MCF 10A (cell line): ENCODE data around the gene DUSP9. TPM values are rescaled to one million over a fixed set of nuclear protein-coding genes. Genes with fewer than 3 reads are reported as not detected.

Experiments
- BruUV-seq: library from RNA; stranded (reverse); fragments of 400-500 nt; replicated peaks from 2 replicates; lab custom pipeline; 2021; lab: Mats Ljungman, UMichigan
- CTCF ChIA-PET: fragments of 300-600 bp; sonication (Branson Sonifier 250); formaldehyde crosslinking; extraction: SDS; loops from one replicate; lab custom pipeline; 2021; ENCODE audit warnings: antibody characterized with exemption, inconsistent platforms; lab: Yijun Ruan, JAX
- POLR2A ChIA-PET: fragments of 300-600, 350-650 bp; sonication (Branson Sonifier 250); formaldehyde crosslinking; extraction: SDS; loops from one replicate; lab custom pipeline; 2020; ENCODE audit warnings: antibody characterized with exemption, inconsistent platforms; lab: Yijun Ruan, JAX
- DNase-seq: peaks from one replicate; pipeline ENCODE4 v3.0.0-alpha.2; 2018; ENCODE audit not compliant: unreplicated experiment
- H3K27ac Mint-ChIP-seq: one replicate; pipeline ENCODE4 v1.8.0; 2022; ENCODE audit warnings: mild to moderate bottlenecking, low read depth, mixed read lengths; ENCODE audit not compliant: unreplicated experiment
- H3K27me3 Mint-ChIP-seq: one replicate; pipeline ENCODE4 v1.8.0; 2022; ENCODE audit warnings: mixed read lengths; ENCODE audit not compliant: insufficient read depth, unreplicated experiment
- H3K36me3 Mint-ChIP-seq: one replicate; pipeline ENCODE4 v1.8.0; 2022; ENCODE audit warnings: mild to moderate bottlenecking, moderate library complexity, mixed read lengths; ENCODE audit not compliant: insufficient read depth, unreplicated experiment
- H3K4me1 Mint-ChIP-seq: one replicate; pipeline ENCODE4 v1.8.0; 2022; ENCODE audit warnings: mixed read lengths; ENCODE audit not compliant: insufficient read depth, unreplicated experiment
- H3K4me3 Mint-ChIP-seq: one replicate; pipeline ENCODE4 v1.8.0; 2022; ENCODE audit warnings: mild to moderate bottlenecking, moderate library complexity, mixed read lengths; ENCODE audit not compliant: unreplicated experiment
- H3K9me3 Mint-ChIP-seq: one replicate; pipeline ENCODE4 v1.8.0; 2022; ENCODE audit warnings: mixed read lengths; ENCODE audit not compliant: unreplicated experiment
- CTCF ChIP-seq: fragments of 200-600 bp; IDR thresholded peaks from one replicate; pipeline ENCODE4 v1.8.0; 2022; ENCODE audit warnings: antibody characterized with exemption, mild to moderate bottlenecking; ENCODE audit not compliant: unreplicated experiment
- intact Hi-C: fragments of 100-400 bp; cut with micrococcal nuclease; formaldehyde crosslinking; loops from 2 replicates; pipeline ENCODE4 v1.14.1; 2022
- total RNA-seq: library from RNA; stranded (reverse); gene quantifications from 2 replicates; pipeline ENCODE4 v1.2.3, GENCODE V29; 2022

DUSP9 gene
- total RNA-seq, 1 experiment from 2014 or later, result not detected

DNA sequence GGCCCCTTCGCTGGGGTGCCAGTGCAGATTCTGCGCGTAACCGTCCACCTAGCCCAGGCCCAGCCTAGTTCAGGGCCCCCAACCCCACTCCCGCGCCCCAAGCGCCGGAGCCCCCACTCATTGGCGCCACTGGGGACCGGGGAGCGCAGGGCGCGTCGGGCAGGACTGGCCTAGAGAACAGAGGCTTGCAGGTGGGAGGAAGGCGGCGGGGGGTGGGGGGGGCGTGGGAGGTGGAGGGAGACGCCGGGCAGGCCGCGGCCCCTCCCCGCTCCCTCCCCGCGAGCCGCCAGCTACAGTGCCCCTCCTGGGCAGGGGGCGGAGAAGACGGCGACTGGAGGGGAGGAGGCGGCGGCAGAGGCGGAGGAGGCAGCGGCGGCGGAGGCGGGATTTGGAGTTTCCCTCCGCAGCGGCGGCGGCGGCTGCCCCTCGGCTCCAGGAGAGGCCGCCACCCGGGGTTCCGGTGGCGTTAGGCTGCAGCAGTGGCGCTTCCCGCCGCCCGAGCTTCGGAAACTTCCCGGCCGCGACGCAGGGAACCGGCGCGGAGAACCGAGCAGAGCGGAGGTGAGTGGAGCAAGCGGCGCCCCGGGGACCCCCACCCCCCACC is 4.8 kb upstream of the DUSP9 start:
- intact Hi-C loops, result no loop called here
- no TSS peak for BruUV-seq
- H3K27me3 Mint-ChIP-seq, result peaks cover 11% of the 10 kb centered on the region
- POLR2A ChIA-PET, result no interaction called here
- no peak overlapping the region for H3K4me3 Mint-ChIP-seq
- DNase-seq, result no peak
- H3K4me1 Mint-ChIP-seq, result peaks cover 6% of the 10 kb centered on the region
- no peak overlapping the region for H3K27ac Mint-ChIP-seq
- CTCF ChIA-PET, result interaction anchor here (1.1 kb wide), 1 partner anchor 10 kb away, joined by 4 read pairs; no protein-coding TSS in a partner anchor
- H3K9me3 Mint-ChIP-seq, result no peaks in the 10 kb centered on the region
- no peak for TF ChIP-seq CTCF
- H3K36me3 Mint-ChIP-seq, result no peaks in the 10 kb centered on the region

GRCh38 chrX:153642655-153643430 is 4.2 kb upstream of the DUSP9 start:
- Mint-ChIP-seq H3K9me3 (no peaks in the 10 kb centered on the region), H3K27ac (no peak overlapping the region), H3K4me3 (peak overlapping the region; percentile 48), H3K36me3 (no peaks in the 10 kb centered on the region), H3K4me1 (peaks cover 6% of the 10 kb centered on the region), H3K27me3 (peaks cover 11% of the 10 kb centered on the region)
- DNase-seq, result no peak
- ChIA-PET POLR2A (interaction anchor here (0.7 kb wide), 1 partner anchor 19 kb away, joined by 3 read pairs; no protein-coding TSS in a partner anchor), CTCF (interaction anchor here (0.6 to 1.1 kb wide), 4 partner anchors 11 to 136 kb away, joined by 3 to 4 read pairs (median 3); no protein-coding TSS in a partner anchor)
- no peak for TF ChIP-seq CTCF
- BruUV-seq, result no TSS peak
- intact Hi-C loops, result no loop called here

- peak overlapping the region; percentile 48 for H3K4me3 Mint-ChIP-seq
- no peak for TF ChIP-seq CTCF
- no TSS peak for BruUV-seq
- peaks cover 6% of the 10 kb centered on the region for H3K4me1 Mint-ChIP-seq
- no peak overlapping the region for H3K27ac Mint-ChIP-seq
- peaks cover 11% of the 10 kb centered on the region for H3K27me3 Mint-ChIP-seq
- intact Hi-C loops, result no loop called here
- no peaks in the 10 kb centered on the region for H3K36me3 Mint-ChIP-seq
- CTCF ChIA-PET, result interaction anchor here (0.6 to 1.3 kb wide), 6 partner anchors 10 to 137 kb away, joined by 3 to 5 read pairs (median 3); no protein-coding TSS in a partner anchor
- POLR2A ChIA-PET, result interaction anchor here (0.7 kb wide), 1 partner anchor 18 kb away, joined by 3 read pairs; no protein-coding TSS in a partner anchor
- peak; percentile 12 for DNase-seq
- H3K9me3 Mint-ChIP-seq, result no peaks in the 10 kb centered on the region
These were observed 3.3 kb upstream of the DUSP9 start for GRCh38 chrX:153643431-153644351.
